OCI-LY3 (cell line): ENCODE data around the gene STRA6.

Experiments
- H2AFZ ChIP-seq: fragments of 200-600, 300-600 bp; shearing (Covaris generic); 2 replicates; pipeline ENCODE4 v1.6.0; 2014; ENCODE audit warnings: antibody characterized with exemption, low read depth, low read length
- H3K27ac ChIP-seq: fragments of 200-600, 300-600 bp; sonication (generic); 2 replicates; pipeline ENCODE4 v1.5.1; 2014; ENCODE audit warnings: mild to moderate bottlenecking, low read length, moderate library complexity, mixed read lengths
- H3K27me3 ChIP-seq: fragments of 200-600, 300-600 bp; sonication (generic); 2 replicates; pipeline ENCODE4 v1.6.1; 2014; ENCODE audit warnings: low read depth, low read length, mixed read lengths
- H3K36me3 ChIP-seq: fragments of 200-600, 300-600 bp; sonication (generic); replicated peaks from 2 replicates; pipeline ENCODE3; 2014; ENCODE audit warnings: low read depth, low read length, mixed read lengths
- H3K4me1 ChIP-seq: fragments of 300-600, 200-600 bp; sonication (generic); 2 replicates; pipeline ENCODE4 v1.6.1; 2014; ENCODE audit warnings: low read length, mixed read lengths
- H3K4me2 ChIP-seq: fragments of 200-600, 300-600 bp; sonication (generic); 2 replicates; pipeline ENCODE4 v1.6.1; 2014; ENCODE audit warnings: low read length, mixed read lengths
- H3K4me3 ChIP-seq: fragments of 300-600, 200-600 bp; sonication (generic); 2 replicates; pipeline ENCODE4 v1.5.1; 2014; ENCODE audit warnings: antibody characterized with exemption, mild to moderate bottlenecking, low read length, moderate library complexity
- H3K79me2 ChIP-seq: fragments of 300-600, 200-600 bp; shearing (Covaris generic); 2 replicates; pipeline ENCODE4 v1.6.1; 2014; ENCODE audit warnings: mild to moderate bottlenecking, low read length, mixed read lengths
- H3K9ac ChIP-seq: fragments of 300-600, 200-600 bp; shearing (Covaris generic); 2 replicates; pipeline ENCODE4 v1.6.0; 2014; ENCODE audit warnings: mild to moderate bottlenecking, low read length, moderate library complexity
- H3K9me3 ChIP-seq: fragments of 200-600, 300-600 bp; shearing (Covaris generic); 2 replicates; pipeline ENCODE4 v1.6.1; 2014; ENCODE audit warnings: low read length, mixed read lengths; ENCODE audit not compliant: insufficient read depth
- H4K20me1 ChIP-seq: fragments of 200-600, 300-600 bp; sonication (generic); 2 replicates; pipeline ENCODE4 v1.6.1; 2016; ENCODE audit warnings: low read length, mixed read lengths; ENCODE audit not compliant: insufficient read depth
- EZH2phosphoT487 ChIP-seq: fragments of 200-600 bp; shearing (Covaris generic); IDR thresholded peaks from 2 replicates; pipeline ENCODE4 v1.6.1; 2018; ENCODE audit warnings: antibody characterized with exemption, mixed run types, low read depth
- TF ChIP-seq, protein P1 (sequence below): fragments of 200-600, 300-600 bp; sonication (generic); IDR thresholded peaks from 2 replicates; pipeline ENCODE4 v1.5.1; 2014; ENCODE audit warnings: antibody characterized with exemption, low read length, low read depth

Gene STRA6, protein sequence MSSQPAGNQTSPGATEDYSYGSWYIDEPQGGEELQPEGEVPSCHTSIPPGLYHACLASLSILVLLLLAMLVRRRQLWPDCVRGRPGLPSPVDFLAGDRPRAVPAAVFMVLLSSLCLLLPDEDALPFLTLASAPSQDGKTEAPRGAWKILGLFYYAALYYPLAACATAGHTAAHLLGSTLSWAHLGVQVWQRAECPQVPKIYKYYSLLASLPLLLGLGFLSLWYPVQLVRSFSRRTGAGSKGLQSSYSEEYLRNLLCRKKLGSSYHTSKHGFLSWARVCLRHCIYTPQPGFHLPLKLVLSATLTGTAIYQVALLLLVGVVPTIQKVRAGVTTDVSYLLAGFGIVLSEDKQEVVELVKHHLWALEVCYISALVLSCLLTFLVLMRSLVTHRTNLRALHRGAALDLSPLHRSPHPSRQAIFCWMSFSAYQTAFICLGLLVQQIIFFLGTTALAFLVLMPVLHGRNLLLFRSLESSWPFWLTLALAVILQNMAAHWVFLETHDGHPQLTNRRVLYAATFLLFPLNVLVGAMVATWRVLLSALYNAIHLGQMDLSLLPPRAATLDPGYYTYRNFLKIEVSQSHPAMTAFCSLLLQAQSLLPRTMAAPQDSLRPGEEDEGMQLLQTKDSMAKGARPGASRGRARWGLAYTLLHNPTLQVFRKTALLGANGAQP

DNA sequence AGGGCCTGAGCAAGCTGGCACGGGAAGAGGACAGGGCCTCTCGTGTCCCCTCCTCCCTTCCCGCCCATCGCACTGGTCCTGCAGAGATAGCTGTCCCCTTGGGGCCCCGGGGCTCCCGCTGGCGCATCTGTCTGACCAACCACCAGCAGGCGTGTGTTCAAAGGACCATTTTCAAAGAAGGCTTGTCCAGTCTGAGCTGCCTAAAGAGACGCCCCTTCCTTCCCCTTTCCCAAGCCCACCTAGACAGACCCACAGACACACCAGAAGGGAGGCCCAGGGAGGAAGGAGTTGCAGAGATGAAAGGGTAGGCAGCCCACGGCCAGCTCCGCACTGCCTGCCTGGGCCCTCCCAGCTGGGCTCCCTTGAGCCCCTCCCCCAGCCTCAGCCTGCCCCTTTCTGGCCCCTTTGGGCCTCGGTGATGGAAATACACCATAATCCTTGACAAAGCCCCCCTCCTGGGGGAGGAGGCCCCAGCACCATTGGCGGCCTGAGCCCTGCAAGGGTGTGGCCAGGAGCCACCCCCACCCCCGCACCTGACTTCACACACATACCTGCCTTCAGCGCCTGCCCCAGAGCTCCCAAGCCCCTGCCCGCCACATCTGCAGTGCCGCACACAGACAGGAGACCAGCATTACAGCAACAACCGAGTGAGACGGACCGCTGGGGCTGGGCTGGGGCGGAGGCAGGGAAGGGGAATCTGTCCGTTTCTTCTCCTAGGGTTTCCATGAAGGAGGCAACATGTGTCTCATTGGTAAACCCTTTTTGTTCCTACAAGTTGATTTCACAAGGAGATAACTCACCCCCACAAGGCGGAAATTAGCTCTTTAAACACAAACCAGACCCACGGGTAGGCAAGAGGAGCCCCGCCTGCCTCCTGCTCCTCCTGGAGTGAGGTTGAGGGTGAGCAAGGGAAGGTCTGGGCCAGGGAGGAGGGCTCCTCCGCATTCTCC, at the start of gene STRA6:
Gene STRA6 (minus strand): TSS at position 336 of the 950 bp plus-strand sequence. CDS start 520 bp downstream, outside the sequence.
- no peak for TF ChIP-seq EZH2phosphoT487
- TF ChIP-seq, protein P1, sequence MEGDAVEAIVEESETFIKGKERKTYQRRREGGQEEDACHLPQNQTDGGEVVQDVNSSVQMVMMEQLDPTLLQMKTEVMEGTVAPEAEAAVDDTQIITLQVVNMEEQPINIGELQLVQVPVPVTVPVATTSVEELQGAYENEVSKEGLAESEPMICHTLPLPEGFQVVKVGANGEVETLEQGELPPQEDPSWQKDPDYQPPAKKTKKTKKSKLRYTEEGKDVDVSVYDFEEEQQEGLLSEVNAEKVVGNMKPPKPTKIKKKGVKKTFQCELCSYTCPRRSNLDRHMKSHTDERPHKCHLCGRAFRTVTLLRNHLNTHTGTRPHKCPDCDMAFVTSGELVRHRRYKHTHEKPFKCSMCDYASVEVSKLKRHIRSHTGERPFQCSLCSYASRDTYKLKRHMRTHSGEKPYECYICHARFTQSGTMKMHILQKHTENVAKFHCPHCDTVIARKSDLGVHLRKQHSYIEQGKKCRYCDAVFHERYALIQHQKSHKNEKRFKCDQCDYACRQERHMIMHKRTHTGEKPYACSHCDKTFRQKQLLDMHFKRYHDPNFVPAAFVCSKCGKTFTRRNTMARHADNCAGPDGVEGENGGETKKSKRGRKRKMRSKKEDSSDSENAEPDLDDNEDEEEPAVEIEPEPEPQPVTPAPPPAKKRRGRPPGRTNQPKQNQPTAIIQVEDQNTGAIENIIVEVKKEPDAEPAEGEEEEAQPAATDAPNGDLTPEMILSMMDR: no peak
- no peaks in the 10 kb centered on the region for H3K36me3 ChIP-seq
- peaks cover 8% of the 10 kb centered on the region for H3K4me1 ChIP-seq
- no peak within 1 kb of the TSS for H3K27ac ChIP-seq
- no peak within 1 kb of the TSS for H3K4me3 ChIP-seq
- no peak within 1 kb of the TSS for H3K9ac ChIP-seq
- H3K27me3 ChIP-seq: peaks cover 18% of the 10 kb centered on the region
- H3K4me2 ChIP-seq: no peak within 1 kb of the TSS
- no peak within 1 kb of the TSS for H2AFZ ChIP-seq
- no peaks in the 10 kb centered on the region for H3K79me2 ChIP-seq
- H3K9me3 ChIP-seq: no peaks in the 10 kb centered on the region
- no peaks in the 10 kb centered on the region for H4K20me1 ChIP-seq

DNA sequence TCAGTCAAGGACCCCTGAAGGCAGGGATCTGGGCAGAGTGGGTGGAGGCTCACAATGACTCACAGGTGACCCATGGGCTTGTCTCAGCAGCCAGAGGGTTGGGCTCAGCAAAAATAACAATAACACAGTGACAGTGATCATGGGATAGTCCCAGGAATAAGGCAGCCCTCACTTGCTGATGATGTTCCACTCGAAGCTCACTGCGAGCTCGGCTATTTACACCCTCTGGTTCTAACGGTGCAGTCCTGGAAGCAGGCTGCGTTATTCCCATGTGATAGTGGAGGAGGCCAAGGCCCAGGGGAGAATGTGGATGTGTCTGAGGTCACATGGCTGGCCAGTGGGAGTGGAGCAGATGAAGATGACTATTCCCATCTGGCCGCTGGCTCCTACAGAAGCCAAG, 49.7 kb upstream of the STRA6 start:
- no peaks in the 10 kb centered on the region for H3K36me3 ChIP-seq
- H3K79me2 ChIP-seq: no peaks in the 10 kb centered on the region
- no peaks in the 10 kb centered on the region for H4K20me1 ChIP-seq
- H3K4me2 ChIP-seq: no peak overlapping the region
- no peaks in the 10 kb centered on the region for H3K9me3 ChIP-seq
- H3K4me3 ChIP-seq: no peak overlapping the region
- H3K27me3 ChIP-seq: peaks cover 31% of the 10 kb centered on the region
- no peak for TF ChIP-seq EZH2phosphoT487
- peaks cover 5% of the 10 kb centered on the region; the same call in 1 of the 2 replicates for H3K4me1 ChIP-seq
- H3K9ac ChIP-seq: no peak overlapping the region
- H3K27ac ChIP-seq: no peak overlapping the region
- no peak overlapping the region for H2AFZ ChIP-seq

DNA sequence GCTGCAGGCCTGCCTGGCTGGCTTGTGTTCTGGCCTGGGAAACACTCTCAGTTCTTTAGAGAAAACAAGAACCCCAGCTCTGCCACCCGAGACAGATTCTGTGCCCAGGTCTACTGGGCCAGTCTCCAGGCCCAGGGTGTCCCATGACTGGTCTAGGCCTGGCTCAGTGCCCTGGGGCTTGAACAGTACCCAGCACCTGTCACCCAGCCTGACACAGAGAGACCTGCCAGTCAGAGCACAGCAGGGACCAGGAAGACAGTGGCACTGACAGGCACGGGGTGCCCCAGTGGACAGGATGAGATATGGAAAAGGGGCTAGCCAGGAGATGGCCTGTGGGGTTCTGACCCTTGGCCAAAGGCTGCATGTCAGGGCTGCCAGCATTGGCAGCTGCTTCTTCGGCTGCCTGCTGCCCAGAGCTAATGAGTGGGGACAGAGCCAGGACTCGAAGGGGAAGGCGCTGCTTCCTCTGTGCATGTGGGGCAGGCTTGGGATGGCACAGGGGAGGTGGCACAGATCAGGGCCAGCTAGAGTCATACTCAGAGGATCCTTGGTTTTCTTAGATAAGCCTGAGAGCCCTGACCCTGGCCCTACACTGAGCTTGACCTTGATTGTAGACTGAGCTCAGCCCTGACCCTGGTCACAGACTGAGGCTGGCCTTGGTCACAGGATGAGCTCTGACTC, 48.7 kb upstream of the STRA6 start:
- H3K27me3 ChIP-seq: peaks cover 20% of the 10 kb centered on the region
- H3K4me2 ChIP-seq: no peak overlapping the region
- H3K4me1 ChIP-seq: peaks cover 5% of the 10 kb centered on the region; the same call in 1 of the 2 replicates
- no peak for TF ChIP-seq EZH2phosphoT487
- TF ChIP-seq, protein P1: no peak
- no peaks in the 10 kb centered on the region for H3K36me3 ChIP-seq
- H2AFZ ChIP-seq: no peak overlapping the region
- no peaks in the 10 kb centered on the region for H3K9me3 ChIP-seq
- H3K4me3 ChIP-seq: no peak overlapping the region
- no peaks in the 10 kb centered on the region for H4K20me1 ChIP-seq
- no peak overlapping the region for H3K27ac ChIP-seq
- no peaks in the 10 kb centered on the region for H3K79me2 ChIP-seq
- H3K9ac ChIP-seq: no peak overlapping the region

DNA sequence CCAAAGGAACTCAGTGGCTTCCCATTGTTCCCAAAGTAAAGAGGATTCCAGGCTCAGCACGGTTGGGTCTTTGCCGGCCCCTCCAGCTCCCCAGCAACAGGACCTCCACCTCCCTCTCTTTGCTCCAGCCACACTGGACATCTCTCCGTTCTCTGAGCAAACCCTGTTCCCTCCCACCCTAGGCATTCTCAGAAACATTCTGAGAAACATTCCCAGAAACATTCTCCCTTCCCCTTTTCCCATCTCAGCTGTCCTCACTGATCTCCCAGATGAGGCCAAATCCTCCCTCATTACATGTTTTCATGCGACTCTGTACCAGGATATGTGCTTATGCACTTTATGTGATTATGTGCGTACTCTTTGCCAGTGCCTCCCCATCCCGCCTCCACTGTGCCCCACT, 47.7 kb upstream of the STRA6 start:
- no peak overlapping the region for H3K27ac ChIP-seq
- TF ChIP-seq, protein P1: no peak
- no peak for TF ChIP-seq EZH2phosphoT487
- peaks cover 12% of the 10 kb centered on the region for H3K27me3 ChIP-seq

More for the DNA sequence above, 47.7 kb upstream of the STRA6 start:
- no peaks in the 10 kb centered on the region for H3K36me3 ChIP-seq
- H3K9ac ChIP-seq: no peak overlapping the region
- no peak overlapping the region for H3K4me3 ChIP-seq
- no peaks in the 10 kb centered on the region for H4K20me1 ChIP-seq
- no peak overlapping the region for H2AFZ ChIP-seq
- no peaks in the 10 kb centered on the region for H3K79me2 ChIP-seq
- H3K4me1 ChIP-seq: peaks cover 5% of the 10 kb centered on the region; the same call in 1 of the 2 replicates
- no peaks in the 10 kb centered on the region for H3K9me3 ChIP-seq
- no peak overlapping the region for H3K4me2 ChIP-seq
